A549 (cell line): ENCODE data around the gene KCTD12. TPM values are rescaled to one million over a fixed set of nuclear protein-coding genes. Genes with fewer than 3 reads are reported as not detected.

Source experiments
- ATAC-seq, 2 experiments: fragments of 200-7000 bp in 1 of 2; fragments of >200 bp in 1 of 2; cut with Nextera tagmentation in 1 of 2; cut with Tn5 transposase in 1 of 2; 3 replicates each; pipeline versions ENCODE4 v1.8.0 to v1.9.1; 2018 to 2020; ENCODE audit warnings: mild to moderate bottlenecking in 1 of 2, moderate library complexity in 1 of 2
- CTCF ChIA-PET: fragments of 300-600 bp; sonication (Branson Sonifier 250); formaldehyde crosslinking; extraction: SDS; loops from one replicate; lab custom pipeline; 2021; ENCODE audit warnings: antibody characterized with exemption, inconsistent platforms; lab: Yijun Ruan, JAX
- POLR2A ChIA-PET: fragments of 350-600 bp; formaldehyde crosslinking; extraction: SDS; loops from one replicate; lab custom pipeline; 2021; ENCODE audit warnings: antibody characterized with exemption, inconsistent platforms; lab: Yijun Ruan, JAX
- DNase-seq, 2 experiments: peaks; one replicate each; pipeline versions ENCODE4 v3.0.0 to v3.0.0-alpha.2; 2011 to 2016; ENCODE audit warnings: low read depth in 1 of 2, low spot score in 1 of 2
- FAIRE-seq: peaks from 2 replicates; lab custom pipeline; 2011; peaks lifted over from hg19 to GRCh38; lab: Jason Lieb, UNC
- H3K27ac ChIP-seq, 2 experiments: fragments of >200 bp; sonication (Bioruptor Twin); formaldehyde crosslinking; 3 replicates each; pipeline ENCODE4 v1.5.1; 2016 to 2017
- H3K4me1 ChIP-seq: fragments of >200 bp; sonication (Bioruptor Twin); formaldehyde crosslinking; 3 replicates; pipeline ENCODE4 v1.6.1; 2016
- H3K4me2 ChIP-seq: fragments of >200 bp; sonication (Bioruptor Twin); formaldehyde crosslinking; 3 replicates; pipeline ENCODE4 v1.6.1; 2016
- H3K4me3 ChIP-seq: fragments of >200 bp; sonication (Bioruptor Twin); formaldehyde crosslinking; 3 replicates; pipeline ENCODE4 v1.5.1; 2016
- H3K9me3 ChIP-seq: fragments of >200 bp; sonication (Bioruptor Twin); formaldehyde crosslinking; 3 replicates; pipeline ENCODE4 v1.6.1; 2016
- BCL3 ChIP-seq: fragments of >200 bp; sonication (Bioruptor Twin); formaldehyde crosslinking; IDR thresholded peaks from 3 replicates; pipeline ENCODE4 v1.6.1; 2016
- CBX8 ChIP-seq: fragments of 200-600 bp; sonication (generic); IDR thresholded peaks from 2 replicates; pipeline ENCODE4 v1.6.1; 2016
- E2F6 ChIP-seq: IDR thresholded peaks from 2 replicates; pipeline ENCODE4 v1.6.1; 2012; ENCODE audit warnings: low read depth, borderline replicate concordance
- ESRRA ChIP-seq: fragments of 150-350 bp; IDR thresholded peaks from 2 replicates; pipeline ENCODE4 v1.6.1; 2014; ENCODE audit warnings: mild to moderate bottlenecking, low read length, borderline replicate concordance
- FOSL2 ChIP-seq, 2 experiments: fragments of 450-650 bp in 1 of 2; fragments of >200 bp in 1 of 2; sonication (Bioruptor Twin) in 1 of 2; formaldehyde crosslinking; IDR thresholded peaks; 2 replicates each; pipeline versions ENCODE4 v1.5.0 to v1.6.1; 2016 to 2020; ENCODE audit warnings: mild to moderate bottlenecking in 1 of 2, moderate library complexity in 1 of 2
- FOXS1 ChIP-seq: fragments of 250-450 bp; sonication (Bioruptor Pico); IDR thresholded peaks from 2 replicates; pipeline ENCODE4 v1.5.0; 2020; ENCODE audit warnings: mild to moderate bottlenecking, moderate library complexity
- HDAC2 ChIP-seq: fragments of 200-600 bp; sonication (generic); IDR thresholded peaks from 2 replicates; pipeline ENCODE4 v1.6.1; 2016
- HOXA7 ChIP-seq: fragments of 250-450 bp; sonication (Bioruptor Pico); IDR thresholded peaks from 2 replicates; pipeline ENCODE4 v1.5.0; 2020; ENCODE audit warnings: mild to moderate bottlenecking, moderate library complexity
- HOXB13 ChIP-seq: fragments of 250-450 bp; sonication (Bioruptor Pico); IDR thresholded peaks from 2 replicates; pipeline ENCODE4 v1.5.0; 2020; ENCODE audit warnings: low read depth, mild to moderate bottlenecking, moderate library complexity
- JUN ChIP-seq, 2 experiments: fragments of >200 bp; sonication (Bioruptor Twin); formaldehyde crosslinking; IDR thresholded peaks; 2 replicates in 1 of 2; 3 replicates in 1 of 2; pipeline ENCODE4 v1.6.1; 2016 to 2017
- KDM1A ChIP-seq: fragments of 200-600 bp; sonication (generic); IDR thresholded peaks from 2 replicates; pipeline ENCODE4 v1.6.1; 2016; ENCODE audit warnings: low read depth, mild to moderate bottlenecking
- MAZ ChIP-seq: fragments of 150-350 bp; IDR thresholded peaks from 2 replicates; pipeline ENCODE4 v1.6.1; 2014; ENCODE audit warnings: antibody characterized with exemption, low read depth, low read length, borderline replicate concordance
- POLR2AphosphoS2 ChIP-seq: conservative IDR thresholded peaks from 2 replicates; pipeline ENCODE4 v1.6.1; 2012; ENCODE audit warnings: low read length, improper control_type of control experiment, inconsistent platforms
- RARB ChIP-seq: fragments of 250-450 bp; sonication (Bioruptor Pico); IDR thresholded peaks from 2 replicates; pipeline ENCODE4 v1.8.0; 2021; ENCODE audit warnings: mild to moderate bottlenecking, moderate library complexity
- RCOR1 ChIP-seq: fragments of 150-350 bp; IDR thresholded peaks from 2 replicates; pipeline ENCODE4 v1.6.1; 2014; ENCODE audit warnings: antibody characterized with exemption, low read length, low read depth
- RNF2 ChIP-seq: fragments of 200-600 bp; sonication (generic); IDR thresholded peaks from 2 replicates; pipeline ENCODE4 v1.6.1; 2016; ENCODE audit warnings: low read depth, mild to moderate bottlenecking, antibody characterized with exemption, moderate library complexity, borderline replicate concordance
- SMC3 ChIP-seq: fragments of >200 bp; sonication (Bioruptor Twin); formaldehyde crosslinking; IDR thresholded peaks from 3 replicates; pipeline ENCODE4 v1.6.1; 2018; ENCODE audit warnings: inconsistent platforms
- SREBF2 ChIP-seq: fragments of 450-650 bp; IDR thresholded peaks from 2 replicates; pipeline ENCODE4 v1.6.1; 2014; ENCODE audit warnings: mild to moderate bottlenecking, moderate library complexity
- WGBS: methylation state at CpG from one replicate; pipeline ENCODE4 v1.1.6; 2017; ENCODE audit errors: missing lambda C conversion rate; 5-methylcytosine and 5-hydroxymethylcytosine counted together
- polyA plus RNA-seq, 4 experiments: library from polyadenylated mRNA; depleted of rRNA in 3 of 4; stranded (reverse); fragments of >200 nt; fragmentation: RNase III in 1 of 4; extraction: RNeasy Plus Mini Kit Qiagen cat#74134 plus additional on column Dnase treatment in 1 of 4; gene quantifications; 2 replicates in 3 of 4; 3 replicates in 1 of 4; pipeline ENCODE4 v1.2.3, GENCODE V29; 2011 to 2017
- TF ChIP-seq, protein P1 (sequence below): fragments of >200 bp; sonication (Bioruptor Twin); formaldehyde crosslinking; IDR thresholded peaks from 3 replicates; pipeline ENCODE4 v1.5.1; 2016

KCTD12 gene
- polyA plus RNA-seq, 2 of the 4 experiments (the other 2 are of a cell fraction), result 0.71 to 0.90 TPM

- WGBS, result 17% methylated on average over 3 of the region's 3 CpGs
- no peak overlapping the region for H3K4me3 ChIP-seq
- TF ChIP-seq SMC3 (no peak), CBX8 (no peak), FOXS1 (no peak), HDAC2 (no peak), BCL3 (no peak)
- ChIA-PET CTCF (interaction anchor here (1.3 kb wide), 1 partner anchor 12 kb away, joined by 3 read pairs; no protein-coding TSS in a partner anchor), POLR2A (no interaction called here)
- no peaks in the 10 kb centered on the region for H3K4me1 ChIP-seq
- no peak overlapping the region for H3K27ac ChIP-seq
- no peaks in the 10 kb centered on the region for H3K9me3 ChIP-seq
- FAIRE-seq (no peak), DNase-seq (no peak), ATAC-seq (no peak)
- H3K4me2 ChIP-seq, result no peak overlapping the region
These were observed 24.3 kb downstream of the KCTD12 start for GRCh38 chr13:76861859-76862258.

DNA sequence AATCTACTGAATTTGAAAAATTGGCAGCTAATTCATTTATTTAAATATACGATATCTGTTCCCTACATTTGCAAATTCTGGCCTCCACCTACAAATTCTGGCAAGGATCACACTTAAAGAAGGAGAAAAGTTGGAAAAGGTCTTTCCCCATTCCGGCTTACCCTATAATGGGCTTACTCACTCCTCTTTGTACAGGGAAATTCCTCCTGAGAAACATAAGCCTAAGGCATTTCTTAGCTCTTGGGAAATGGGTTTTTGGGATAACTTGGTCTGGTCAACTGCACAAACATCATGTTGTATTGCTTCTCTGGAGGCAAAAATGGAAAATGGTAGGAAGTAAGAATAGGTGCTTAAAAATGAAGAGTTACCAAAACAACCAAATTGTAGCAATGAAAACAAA, 25.5 kb downstream of the KCTD12 start:
- no peaks in the 10 kb centered on the region for H3K4me1 ChIP-seq
- WGBS, result 32% methylated on average over 2 of the region's 2 CpGs
- ATAC-seq (no peak), FAIRE-seq (no peak), DNase-seq (no peak)
- POLR2A ChIA-PET, result no interaction called here
- H3K4me2 ChIP-seq, result no peak overlapping the region
- TF ChIP-seq JUN (IDR thresholded peaks at IDR 0.05) (no peak), POLR2AphosphoS2 (no peak), MAZ (no peak), RCOR1 (no peak), KDM1A (no peak), RNF2 (no peak), RARB (CRISPR knock-in tag) (no peak), HOXB13 (CRISPR knock-in tag) (no peak)
- TF ChIP-seq, protein P1, sequence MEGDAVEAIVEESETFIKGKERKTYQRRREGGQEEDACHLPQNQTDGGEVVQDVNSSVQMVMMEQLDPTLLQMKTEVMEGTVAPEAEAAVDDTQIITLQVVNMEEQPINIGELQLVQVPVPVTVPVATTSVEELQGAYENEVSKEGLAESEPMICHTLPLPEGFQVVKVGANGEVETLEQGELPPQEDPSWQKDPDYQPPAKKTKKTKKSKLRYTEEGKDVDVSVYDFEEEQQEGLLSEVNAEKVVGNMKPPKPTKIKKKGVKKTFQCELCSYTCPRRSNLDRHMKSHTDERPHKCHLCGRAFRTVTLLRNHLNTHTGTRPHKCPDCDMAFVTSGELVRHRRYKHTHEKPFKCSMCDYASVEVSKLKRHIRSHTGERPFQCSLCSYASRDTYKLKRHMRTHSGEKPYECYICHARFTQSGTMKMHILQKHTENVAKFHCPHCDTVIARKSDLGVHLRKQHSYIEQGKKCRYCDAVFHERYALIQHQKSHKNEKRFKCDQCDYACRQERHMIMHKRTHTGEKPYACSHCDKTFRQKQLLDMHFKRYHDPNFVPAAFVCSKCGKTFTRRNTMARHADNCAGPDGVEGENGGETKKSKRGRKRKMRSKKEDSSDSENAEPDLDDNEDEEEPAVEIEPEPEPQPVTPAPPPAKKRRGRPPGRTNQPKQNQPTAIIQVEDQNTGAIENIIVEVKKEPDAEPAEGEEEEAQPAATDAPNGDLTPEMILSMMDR, result no peak
- no peaks in the 10 kb centered on the region for H3K9me3 ChIP-seq
- H3K4me3 ChIP-seq, result no peak overlapping the region
- no peak overlapping the region for H3K27ac ChIP-seq
- CTCF ChIA-PET, result no interaction called here

- CTCF ChIA-PET, result no interaction called here
- no peak for DNase-seq
- WGBS, result 67% methylated on average over 1 of the region's 1 CpG
- POLR2A ChIA-PET, result no interaction called here
- Histone ChIP-seq H3K4me3 (no peak overlapping the region), H3K4me2 (no peak overlapping the region), H3K9me3 (no peaks in the 10 kb centered on the region), H3K4me1 (no peaks in the 10 kb centered on the region; the same call in 2 of the 3 replicates), H3K27ac (no peak overlapping the region)
- TF ChIP-seq E2F6 (no peak), HDAC2 (no peak), HOXA7 (CRISPR knock-in tag) (no peak), SMC3 (no peak), ESRRA (no peak), FOSL2 (IDR thresholded peaks at IDR 0.05) (no peak), FOSL2 (CRISPR knock-in tag; IDR thresholded peaks at IDR 0.05) (no peak), SREBF2 (no peak)
- ATAC-seq, result no peak
- no peak for FAIRE-seq
These were observed 31.3 kb downstream of the KCTD12 start for GRCh38 chr13:76854894-76855293.
